Measurements from ENCODE around the gene TCF19.
"Not testable (repeated sequence)": the region's sequence is repeated elsewhere in the genome, so short reads cannot be mapped to it uniquely, and the experiment has no call there.

DNA sequence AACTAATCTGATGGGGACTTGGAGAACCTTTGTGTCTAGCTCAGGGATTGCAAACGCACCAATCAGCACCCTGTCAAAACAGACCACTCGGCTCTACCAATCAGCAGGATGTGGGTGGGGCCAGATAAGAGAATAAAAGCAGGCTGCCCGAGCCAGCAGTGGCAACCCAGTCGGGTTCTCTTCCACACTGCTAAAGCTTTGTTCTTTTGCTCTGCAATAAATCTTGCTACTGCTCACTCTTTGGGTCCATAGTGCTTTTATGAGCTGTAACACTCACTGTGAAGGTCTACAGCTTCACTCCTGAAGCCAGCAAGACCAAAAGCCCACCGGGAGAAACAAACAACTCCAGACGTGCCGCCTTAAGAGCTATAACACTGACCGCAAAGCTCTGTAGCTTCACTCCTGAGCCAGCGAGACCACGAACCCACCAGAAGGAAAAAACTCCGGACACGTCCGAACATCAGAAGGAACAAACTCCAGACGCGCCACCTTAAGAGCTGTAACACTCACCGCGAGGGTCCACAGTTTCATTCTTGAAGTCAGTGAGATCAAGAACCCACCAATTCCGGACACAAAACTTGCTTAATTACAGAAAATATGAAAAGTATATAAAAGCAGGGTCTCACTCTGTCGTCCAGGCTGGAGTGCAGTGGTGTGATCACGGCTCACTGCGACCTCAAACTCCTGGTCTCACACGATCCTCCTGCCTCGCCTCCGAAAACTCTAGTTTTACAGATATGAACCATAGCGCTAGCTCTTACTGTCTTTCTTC, 38.0 kb downstream of the TCF19 start:
- TF ChIP-seq, protein P1, sequence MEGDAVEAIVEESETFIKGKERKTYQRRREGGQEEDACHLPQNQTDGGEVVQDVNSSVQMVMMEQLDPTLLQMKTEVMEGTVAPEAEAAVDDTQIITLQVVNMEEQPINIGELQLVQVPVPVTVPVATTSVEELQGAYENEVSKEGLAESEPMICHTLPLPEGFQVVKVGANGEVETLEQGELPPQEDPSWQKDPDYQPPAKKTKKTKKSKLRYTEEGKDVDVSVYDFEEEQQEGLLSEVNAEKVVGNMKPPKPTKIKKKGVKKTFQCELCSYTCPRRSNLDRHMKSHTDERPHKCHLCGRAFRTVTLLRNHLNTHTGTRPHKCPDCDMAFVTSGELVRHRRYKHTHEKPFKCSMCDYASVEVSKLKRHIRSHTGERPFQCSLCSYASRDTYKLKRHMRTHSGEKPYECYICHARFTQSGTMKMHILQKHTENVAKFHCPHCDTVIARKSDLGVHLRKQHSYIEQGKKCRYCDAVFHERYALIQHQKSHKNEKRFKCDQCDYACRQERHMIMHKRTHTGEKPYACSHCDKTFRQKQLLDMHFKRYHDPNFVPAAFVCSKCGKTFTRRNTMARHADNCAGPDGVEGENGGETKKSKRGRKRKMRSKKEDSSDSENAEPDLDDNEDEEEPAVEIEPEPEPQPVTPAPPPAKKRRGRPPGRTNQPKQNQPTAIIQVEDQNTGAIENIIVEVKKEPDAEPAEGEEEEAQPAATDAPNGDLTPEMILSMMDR (IDR thresholded peaks at IDR 0.05) = not testable (repeated sequence)
- not testable (repeated sequence) for TF ChIP-seq POLR2AphosphoS5 (IDR thresholded peaks at IDR 0.05; ENCODE audit: insufficient read depth in 1 of 2, low read depth in 1 of 2); POLR2A (IDR thresholded peaks at IDR 0.05)

Data from vagina (tissue), 2 donors.